Ovary (tissue), 10 donors: ENCODE results near the gene CPNE4. TPM values are rescaled to one million over a fixed set of nuclear protein-coding genes. Genes with fewer than 3 reads are reported as not detected.

Experiments used
- DNase-seq, 5 donors: peaks; one replicate each; pipeline ENCODE4 v3.0.0-alpha.2; 2019 to 2020
- H3K27ac ChIP-seq, 2 donors: fragments of 200-600 bp; one replicate each; pipeline versions ENCODE4 v1.5.1 to v1.8.0; 2019 to 2022
- H3K27me3 ChIP-seq: fragments of 200-600 bp; one replicate; pipeline ENCODE4 v1.8.0; 2022
- H3K36me3 ChIP-seq: fragments of 200-600 bp; sonication (generic); one replicate; pipeline ENCODE4 v1.5.1; 2019
- H3K4me1 ChIP-seq: one replicate; pipeline ENCODE4 v1.8.1; 2013; ENCODE audit warnings: mild to moderate bottlenecking, moderate library complexity; ENCODE audit not compliant: insufficient read depth
- H3K4me3 ChIP-seq: fragments of 200-600 bp; sonication (generic); one replicate; pipeline ENCODE4 v1.5.1; 2017
- H3K9me3 ChIP-seq, 2 donors: fragments of 200-600 bp in 1 of 2; sonication (generic) in 1 of 2; one replicate each; pipeline versions ENCODE4 v1.5.1 to v1.8.1; 2013 to 2019; ENCODE audit warnings: mild to moderate bottlenecking in 1 of 2, moderate library complexity in 1 of 2
- EP300 ChIP-seq: sonication (generic); formaldehyde crosslinking; IDR thresholded peaks from one replicate; pipeline ENCODE4 v1.6.1; 2017; ENCODE audit warnings: antibody characterized with exemption
- POLR2A ChIP-seq: fragments of 450-650 bp; IDR thresholded peaks from one replicate; pipeline ENCODE4 v1.6.1; 2017; ENCODE audit warnings: antibody characterized with exemption, mild to moderate bottlenecking, moderate library complexity
- whole genome bisulfite sequencing, 3 donors: extraction: QIAGEN DNeasy Blood & Tissue Kit in 1 of 3; methylation state at CpG; one replicate each; pipeline versions ENCODE4 v1.1.5 to v1.1.7; 2013 to 2017; 5-methylcytosine and 5-hydroxymethylcytosine counted together
- intact Hi-C, 4 donors: fragments of 100-400 bp; cut with DNase I; formaldehyde crosslinking; loops; one replicate each; pipeline versions ENCODE4 v1.11.0 to v1.15.1; 2022 to 2023
- long read RNA-seq, 3 donors: library from polyadenylated mRNA in 2 of 3; unstranded in 2 of 3; transcript quantifications; one replicate each; pipeline ENCODE4 v2.0.0 and lab custom pipeline, GENCODE V29; 2021 to 2026
- polyA plus RNA-seq, 2 donors: library from polyadenylated mRNA; stranded (reverse); fragments of 200-250 nt in 1 of 2; fragments of 350-450 nt in 1 of 2; fragmentation: Illumina TruSeq in 1 of 2; extraction: RNeasy Lipid Tissue Mini Kit (QIAGEN cat#74804) in 1 of 2; gene quantifications; one replicate each; pipeline ENCODE4 v1.2.3, GENCODE V29; 2013 to 2014
- total RNA-seq, 7 donors: library from RNA; depleted of rRNA in 2 of 7; stranded (reverse); fragments of >200 nt in 2 of 7; fragmentation: NEBNext Ultra II Directional in 3 of 7; extraction: Animal tissue kit (Norgen Biotek cat#: 25700) in 3 of 7; gene quantifications; one replicate each; pipeline versions ENCODE4 v1.1.0 to v1.2.4, GENCODE V29; 2016 to 2023
- TF ChIP-seq, protein P1 (sequence below), 3 donors: fragments of 450-650 bp in 2 of 3; fragments of 200-600 bp in 1 of 3; IDR thresholded peaks; one replicate each; pipeline versions ENCODE4 v1.5.1 to v1.8.0; 2016 to 2022; ENCODE audit warnings: antibody characterized with exemption in 3 of 3, mild to moderate bottlenecking in 1 of 3
- donor health status: DM: no; HTN: no; CAD: no; lungs with moderate emphysema.
- donor health status: DM: no; HTN: no; CAD: no.
- donor health status: Bipolar disorder and iron deficiency.
- donor health status: DM: yes; HTN: yes; CAD: no.
- donor health status: DM: no; HTN: no; CAD: no.
- donor health status: DM: yes; HTN: yes; CAD: no.

Gene CPNE4
- under 1 TPM in 1 of 7 donors, not detected in 6; 0.11 TPM for total RNA-seq
- under 1 TPM; 0.13 to 0.27 TPM for polyA plus RNA-seq
- long read RNA-seq, donor 1: 0 reads
- long read RNA-seq, donor 2: 0 reads
- long read RNA-seq, donor 3: 0 reads

GRCh38 chr3:132034486-132035464 lies at the start of gene CPNE4:
CPNE4 (minus strand) TSS chr3:132035014.
- H3K27ac ChIP-seq: no peak within 1 kb of the TSS
- no peaks in the 10 kb centered on the region for H3K4me1 ChIP-seq
- H3K27me3 ChIP-seq: no peaks in the 10 kb centered on the region
- TF ChIP-seq EP300 (no peak), POLR2A (no peak)
- TF ChIP-seq, protein P1, sequence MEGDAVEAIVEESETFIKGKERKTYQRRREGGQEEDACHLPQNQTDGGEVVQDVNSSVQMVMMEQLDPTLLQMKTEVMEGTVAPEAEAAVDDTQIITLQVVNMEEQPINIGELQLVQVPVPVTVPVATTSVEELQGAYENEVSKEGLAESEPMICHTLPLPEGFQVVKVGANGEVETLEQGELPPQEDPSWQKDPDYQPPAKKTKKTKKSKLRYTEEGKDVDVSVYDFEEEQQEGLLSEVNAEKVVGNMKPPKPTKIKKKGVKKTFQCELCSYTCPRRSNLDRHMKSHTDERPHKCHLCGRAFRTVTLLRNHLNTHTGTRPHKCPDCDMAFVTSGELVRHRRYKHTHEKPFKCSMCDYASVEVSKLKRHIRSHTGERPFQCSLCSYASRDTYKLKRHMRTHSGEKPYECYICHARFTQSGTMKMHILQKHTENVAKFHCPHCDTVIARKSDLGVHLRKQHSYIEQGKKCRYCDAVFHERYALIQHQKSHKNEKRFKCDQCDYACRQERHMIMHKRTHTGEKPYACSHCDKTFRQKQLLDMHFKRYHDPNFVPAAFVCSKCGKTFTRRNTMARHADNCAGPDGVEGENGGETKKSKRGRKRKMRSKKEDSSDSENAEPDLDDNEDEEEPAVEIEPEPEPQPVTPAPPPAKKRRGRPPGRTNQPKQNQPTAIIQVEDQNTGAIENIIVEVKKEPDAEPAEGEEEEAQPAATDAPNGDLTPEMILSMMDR (IDR thresholded peaks at IDR 0.05): no peak
- intact Hi-C loops: no loop called here
- H3K4me3 ChIP-seq: no peak within 1 kb of the TSS
- peak in 4 of 5 donors; percentile 23 to 76 (median 52) for DNase-seq
- H3K36me3 ChIP-seq: no peaks in the 10 kb centered on the region
- H3K9me3 ChIP-seq: no peaks in the 10 kb centered on the region
- 4% methylated on average over 49 of the region's 49 CpGs for WGBS, 3 donors

- TF ChIP-seq EP300 (no peak), POLR2A (no peak)
- TF ChIP-seq, protein P1 (IDR thresholded peaks at IDR 0.05): no peak
These were observed 48.9 kb upstream of the CPNE4 start for GRCh38 chr3:132083583-132084279.

GRCh38 chr3:132083159-132083558 lies 48.3 kb upstream of the CPNE4 start:
- TF ChIP-seq POLR2A: no peak
- TF ChIP-seq, protein P1 (IDR thresholded peaks at IDR 0.05): no peak
- TF ChIP-seq EP300: no peak
- H3K4me3 ChIP-seq: no peak overlapping the region
- DNase-seq: no peak
- H3K27ac ChIP-seq: no peak overlapping the region
- H3K9me3 ChIP-seq: no peaks in the 10 kb centered on the region
- no peaks in the 10 kb centered on the region for H3K27me3 ChIP-seq
- no peaks in the 10 kb centered on the region for H3K4me1 ChIP-seq
- 77 to 80% (median 77%) methylated on average over 3 of the region's 3 CpGs for WGBS, 3 donors
- intact Hi-C loops: no loop called here
- H3K36me3 ChIP-seq: no peaks in the 10 kb centered on the region

More at GRCh38 chr3:132083583-132084279, 48.9 kb upstream of the CPNE4 start:
- intact Hi-C loops: no loop called here
- no peak overlapping the region for H3K27ac ChIP-seq
- no peak overlapping the region for H3K4me3 ChIP-seq
- no peaks in the 10 kb centered on the region for H3K27me3 ChIP-seq
- H3K9me3 ChIP-seq: no peaks in the 10 kb centered on the region
- H3K4me1 ChIP-seq: no peaks in the 10 kb centered on the region
- WGBS, 3 donors: 66 to 80% (median 74%) methylated on average over 6 of the region's 6 CpGs
- no peaks in the 10 kb centered on the region for H3K36me3 ChIP-seq
- no peak for DNase-seq

GRCh38 chr3:132079147-132079546 lies 44.3 kb upstream of the CPNE4 start:
- no peak for DNase-seq
- no peak overlapping the region for H3K27ac ChIP-seq
- H3K9me3 ChIP-seq: no peaks in the 10 kb centered on the region
- H3K27me3 ChIP-seq: no peaks in the 10 kb centered on the region
- WGBS, 3 donors: 32 to 42% (median 33%) methylated on average over 1 of the region's 1 CpG
- no peaks in the 10 kb centered on the region for H3K4me1 ChIP-seq
- H3K36me3 ChIP-seq: no peaks in the 10 kb centered on the region
- TF ChIP-seq, protein P1 (IDR thresholded peaks at IDR 0.05): no peak
- TF ChIP-seq POLR2A: no peak
- TF ChIP-seq EP300: no peak
- intact Hi-C loops: no loop called here
- no peak overlapping the region for H3K4me3 ChIP-seq
